ENCODE data around the gene FAM76B.

The FAM76B gene

GRCh38 chr11:95799546-95799945 lies 10.0 kb upstream of the FAM76B start:
- no peak for TF ChIP-seq CTCF (conservative IDR thresholded peaks at IDR 0.05)
- H3K27ac ChIP-seq: no peak overlapping the region

DNA sequence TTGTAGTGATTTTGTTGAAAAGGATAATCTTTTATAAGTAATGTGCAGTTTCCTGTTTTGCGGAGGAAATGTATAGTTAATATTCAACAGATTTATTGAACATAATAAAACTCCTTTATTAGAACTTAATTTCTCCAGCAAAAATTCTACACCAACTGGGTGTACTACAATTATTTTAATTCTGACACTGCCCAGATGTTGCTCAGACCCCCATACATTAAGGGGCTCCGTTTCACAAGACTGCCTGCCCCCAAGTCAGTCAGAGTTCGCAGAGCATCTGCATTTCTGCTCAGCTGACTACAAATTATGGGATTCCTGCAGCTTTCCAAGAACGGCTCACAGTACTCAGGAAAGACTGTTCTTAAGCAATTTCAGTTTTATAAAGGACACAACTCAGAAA lies 6.9 kb upstream of the FAM76B start:
- H3K27ac ChIP-seq: peak overlapping the region; percentile 96
- no peak for TF ChIP-seq CTCF (conservative IDR thresholded peaks at IDR 0.05)

DNA sequence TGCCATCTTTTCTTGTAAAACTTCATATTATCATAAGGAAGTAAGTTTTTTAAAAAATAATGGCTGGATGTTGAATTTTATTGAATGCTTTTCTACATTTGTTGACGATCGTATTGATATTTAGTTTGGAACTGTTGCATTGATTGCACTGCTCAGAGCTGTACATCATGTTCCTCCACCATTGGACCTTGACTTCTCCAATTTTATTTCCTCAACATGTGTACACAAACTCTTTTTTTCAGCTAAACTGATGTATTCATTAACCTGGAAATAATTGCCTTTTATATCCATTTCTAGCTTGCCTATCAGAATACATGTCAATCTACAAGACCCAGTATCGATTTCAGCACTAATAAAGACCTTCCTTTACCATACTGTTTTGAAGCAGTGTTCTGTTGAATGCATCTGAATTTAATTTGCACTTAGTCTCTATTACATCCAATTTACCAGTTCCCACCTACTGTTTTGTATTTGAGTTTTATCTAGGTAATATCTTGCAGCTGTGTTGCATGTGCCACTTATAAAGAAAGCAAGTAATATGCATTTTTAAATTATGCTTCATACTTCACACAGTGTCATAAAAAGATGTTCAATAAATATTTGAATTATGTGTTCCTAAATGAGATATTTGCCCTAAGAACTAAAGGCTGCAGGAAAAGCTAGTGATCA lies 6.2 kb upstream of the FAM76B start:
- no peak for TF ChIP-seq CTCF (conservative IDR thresholded peaks at IDR 0.05)
- H3K27ac ChIP-seq: peak overlapping the region; percentile 96

DNA sequence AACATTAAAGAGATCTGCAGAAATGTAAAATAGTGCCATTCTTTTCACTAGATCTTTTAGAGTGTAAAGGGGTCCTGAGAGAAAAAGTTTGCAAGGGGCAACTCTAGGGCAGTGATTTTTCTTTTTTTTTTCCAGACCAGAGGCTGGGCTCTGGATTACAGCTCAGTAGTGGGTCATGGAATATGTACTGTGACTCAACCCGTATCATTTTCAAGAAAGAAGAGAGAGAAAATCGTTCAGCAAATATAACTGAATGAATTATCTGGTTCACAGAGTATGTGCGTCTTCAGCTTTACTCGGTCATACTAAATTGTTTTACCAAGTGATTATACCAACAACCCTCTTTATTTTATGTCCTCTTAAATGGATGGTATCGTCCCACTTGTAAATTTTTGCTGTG lies 4.5 kb upstream of the FAM76B start:
- H3K27ac ChIP-seq: peak overlapping the region; percentile 96
- TF ChIP-seq CTCF (conservative IDR thresholded peaks at IDR 0.05): no peak

- no peak for TF ChIP-seq CTCF (conservative IDR thresholded peaks at IDR 0.05)
- H3K27ac ChIP-seq: peak overlapping the region; percentile 96
These were observed 3.5 kb upstream of the FAM76B start for GRCh38 chr11:95793116-95793515.

GRCh38 chr11:95792700-95793099 lies 3.1 kb upstream of the FAM76B start:
- peak overlapping the region; percentile 96 for H3K27ac ChIP-seq
- TF ChIP-seq CTCF (conservative IDR thresholded peaks at IDR 0.05): no peak

GRCh38 chr11:95792200-95792599 lies 2.6 kb upstream of the FAM76B start:
- peak overlapping the region; percentile 96 for H3K27ac ChIP-seq
- TF ChIP-seq CTCF (conservative IDR thresholded peaks at IDR 0.05): no peak
